22Rv1 (cell line): ENCODE data around the gene CTAGE1.

Experiments used
- ZFX ChIP-seq: fragments of 450-650 bp; IDR thresholded peaks from 2 replicates; pipeline ENCODE4 v1.6.1; 2017; ENCODE audit warnings: antibody characterized with exemption, borderline replicate concordance
- TF ChIP-seq, protein P1 (sequence below): fragments of 450-650 bp; IDR thresholded peaks from 2 replicates; pipeline ENCODE4 v1.5.1; 2017; ENCODE audit warnings: mild to moderate bottlenecking

GRCh38 chr18:22439447-22439846 lies 21.7 kb upstream of the CTAGE1 start:
- TF ChIP-seq, protein P1, sequence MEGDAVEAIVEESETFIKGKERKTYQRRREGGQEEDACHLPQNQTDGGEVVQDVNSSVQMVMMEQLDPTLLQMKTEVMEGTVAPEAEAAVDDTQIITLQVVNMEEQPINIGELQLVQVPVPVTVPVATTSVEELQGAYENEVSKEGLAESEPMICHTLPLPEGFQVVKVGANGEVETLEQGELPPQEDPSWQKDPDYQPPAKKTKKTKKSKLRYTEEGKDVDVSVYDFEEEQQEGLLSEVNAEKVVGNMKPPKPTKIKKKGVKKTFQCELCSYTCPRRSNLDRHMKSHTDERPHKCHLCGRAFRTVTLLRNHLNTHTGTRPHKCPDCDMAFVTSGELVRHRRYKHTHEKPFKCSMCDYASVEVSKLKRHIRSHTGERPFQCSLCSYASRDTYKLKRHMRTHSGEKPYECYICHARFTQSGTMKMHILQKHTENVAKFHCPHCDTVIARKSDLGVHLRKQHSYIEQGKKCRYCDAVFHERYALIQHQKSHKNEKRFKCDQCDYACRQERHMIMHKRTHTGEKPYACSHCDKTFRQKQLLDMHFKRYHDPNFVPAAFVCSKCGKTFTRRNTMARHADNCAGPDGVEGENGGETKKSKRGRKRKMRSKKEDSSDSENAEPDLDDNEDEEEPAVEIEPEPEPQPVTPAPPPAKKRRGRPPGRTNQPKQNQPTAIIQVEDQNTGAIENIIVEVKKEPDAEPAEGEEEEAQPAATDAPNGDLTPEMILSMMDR: no peak
- TF ChIP-seq ZFX: no peak
